IMR-90 (cell line): ENCODE data around the gene PFKL. TPM values are rescaled to one million over a fixed set of nuclear protein-coding genes. Genes with fewer than 3 reads are reported as not detected.
"Not testable (repeated sequence)": the region's sequence is repeated elsewhere in the genome, so short reads cannot be mapped to it uniquely, and the experiment has no call there.

Experiments used
- ATAC-seq: fragments of 200-7000 bp; cut with Tn5 transposase; 2 replicates; pipeline ENCODE4 v1.9.1; 2020; ENCODE audit warnings: low read depth, mild to moderate bottlenecking, moderate library complexity
- BruUV-seq: library from RNA; stranded (reverse); fragments of 400-500 nt; replicated peaks from 2 replicates; lab custom pipeline; 2021; lab: Mats Ljungman, UMichigan
- CTCF ChIA-PET: fragments of 300-600 bp; formaldehyde crosslinking; extraction: SDS; loops from one replicate; lab custom pipeline; 2021; ENCODE audit warnings: antibody characterized with exemption; lab: Yijun Ruan, JAX
- POLR2A ChIA-PET: fragments of 300-600 bp; sonication (Branson Sonifier 250); formaldehyde crosslinking; loops from one replicate; lab custom pipeline; 2022; ENCODE audit warnings: antibody characterized with exemption; ENCODE audit not compliant: unreplicated experiment; lab: Charles Lee
- DNase-seq: peaks from one replicate; pipeline ENCODE4 v3.0.0; 2013
- H2AFZ ChIP-seq: replicated peaks from 2 replicates; pipeline ENCODE3; 2013; ENCODE audit warnings: low read length, mild to moderate bottlenecking; ENCODE audit not compliant: poor library complexity
- H2AK5ac ChIP-seq: 2 replicates; pipeline ENCODE4 v1.6.1; 2013; ENCODE audit warnings: low read depth, low read length, inconsistent platforms
- H2AK9ac ChIP-seq: replicated peaks from 2 replicates; pipeline ENCODE3; 2013; ENCODE audit warnings: mild to moderate bottlenecking, low read depth, low read length, moderate library complexity; ENCODE audit not compliant: poor library complexity
- H2BK120ac ChIP-seq: 2 replicates; pipeline ENCODE4 v1.6.1; 2013; ENCODE audit warnings: low read depth, low read length, inconsistent platforms
- H2BK15ac ChIP-seq: 3 replicates; pipeline ENCODE4 v1.6.1; 2013; ENCODE audit warnings: low read depth, low read length, inconsistent platforms
- H2BK20ac ChIP-seq: 2 replicates; pipeline ENCODE4 v1.6.1; 2013; ENCODE audit warnings: low read depth, mild to moderate bottlenecking, inconsistent platforms, low read length, moderate library complexity
- H2BK5ac ChIP-seq: 2 replicates; pipeline ENCODE4 v1.6.1; 2013; ENCODE audit warnings: mild to moderate bottlenecking, low read depth, low read length, inconsistent platforms; ENCODE audit not compliant: poor library complexity, severe bottlenecking
- H3K14ac ChIP-seq: replicated peaks from 2 replicates; pipeline ENCODE4 v1.6.1; 2013; ENCODE audit warnings: low read depth, low read length, inconsistent platforms
- H3K18ac ChIP-seq: 2 replicates; pipeline ENCODE4 v1.6.1; 2013; ENCODE audit warnings: low read depth, low read length, control low read depth
- H3K23ac ChIP-seq: 2 replicates; pipeline ENCODE4 v1.6.1; 2013; ENCODE audit warnings: low read depth, low read length, inconsistent platforms
- H3K27ac ChIP-seq: 2 replicates; pipeline ENCODE4 v1.5.1; 2013; ENCODE audit warnings: mild to moderate bottlenecking, control low read depth, low read length; ENCODE audit not compliant: insufficient read depth
- H3K27me3 ChIP-seq: 2 replicates; pipeline ENCODE4 v1.6.1; 2013; ENCODE audit warnings: low read length; ENCODE audit not compliant: control insufficient read depth, insufficient read depth
- H3K36me3 ChIP-seq: 2 replicates; pipeline ENCODE4 v1.6.1; 2013; ENCODE audit warnings: low read length, mixed read lengths; ENCODE audit not compliant: control insufficient read depth, insufficient read depth
- H3K4ac ChIP-seq: 2 replicates; pipeline ENCODE4 v1.6.1; 2013; ENCODE audit warnings: low read depth, low read length, inconsistent platforms
- H3K4me1 ChIP-seq: 2 replicates; pipeline ENCODE4 v1.6.1; 2013; ENCODE audit warnings: low read length, mixed read lengths; ENCODE audit not compliant: control insufficient read depth, insufficient read depth
- H3K4me2 ChIP-seq: 2 replicates; pipeline ENCODE4 v1.6.1; 2013; ENCODE audit warnings: low read depth, mild to moderate bottlenecking, control low read depth, low read length, moderate library complexity
- H3K4me3 ChIP-seq: 2 replicates; pipeline ENCODE4 v1.5.1; 2013; ENCODE audit warnings: low read depth, mild to moderate bottlenecking, control low read depth, low read length, moderate library complexity; ENCODE audit not compliant: insufficient read depth
- H3K56ac ChIP-seq: 2 replicates; pipeline ENCODE4 v1.6.1; 2013; ENCODE audit warnings: low read length, inconsistent platforms; ENCODE audit not compliant: insufficient read depth; ENCODE audit errors: extremely low read depth
- H3K79me1 ChIP-seq, 2 experiments: 2 replicates each; pipeline ENCODE4 v1.6.1; 2013; ENCODE audit warnings: low read length in 2 of 2, inconsistent platforms in 1 of 2, low read depth in 1 of 2
- H3K9ac ChIP-seq: 2 replicates; pipeline ENCODE4 v1.6.1; 2013; ENCODE audit warnings: low read depth, low read length, control low read depth
- H3K9me1 ChIP-seq: 2 replicates; pipeline ENCODE4 v1.6.1; 2013; ENCODE audit warnings: low read length, inconsistent platforms; ENCODE audit not compliant: insufficient read depth
- H3K9me3 ChIP-seq: 2 replicates; pipeline ENCODE4 v1.6.1; 2013; ENCODE audit warnings: low read length; ENCODE audit not compliant: control insufficient read depth, insufficient read depth
- H4K20me1 ChIP-seq: 2 replicates; pipeline ENCODE4 v1.6.1; 2013; ENCODE audit warnings: low read length, inconsistent platforms; ENCODE audit not compliant: insufficient read depth
- H4K5ac ChIP-seq: 2 replicates; pipeline ENCODE4 v1.6.1; 2013; ENCODE audit warnings: mild to moderate bottlenecking, low read depth, low read length, control low read depth
- H4K8ac ChIP-seq, 2 experiments: 2 replicates each; pipeline ENCODE4 v1.6.1; 2013; ENCODE audit warnings: low read depth in 2 of 2, low read length in 2 of 2, control low read depth in 1 of 2, inconsistent platforms in 1 of 2
- H4K91ac ChIP-seq: 2 replicates; pipeline ENCODE4 v1.6.1; 2013; ENCODE audit warnings: low read depth, low read length, inconsistent platforms; ENCODE audit not compliant: insufficient read depth
- CEBPB ChIP-seq: IDR thresholded peaks from 2 replicates; pipeline ENCODE4 v1.6.1; 2012; ENCODE audit warnings: low read depth, low read length, improper control_type of control experiment
- CHD1 ChIP-seq: IDR thresholded peaks from 2 replicates; pipeline ENCODE4 v1.6.1; 2012; ENCODE audit warnings: low read depth, low read length, improper control_type of control experiment
- FOS ChIP-seq: fragments of 150-350 bp; IDR thresholded peaks from 2 replicates; pipeline ENCODE4 v1.6.1; 2016; ENCODE audit warnings: low read depth, low read length
- MAZ ChIP-seq: IDR thresholded peaks from 2 replicates; pipeline ENCODE4 v1.6.1; 2012; ENCODE audit warnings: low read depth, mild to moderate bottlenecking, low read length, improper control_type of control experiment, moderate library complexity, borderline replicate concordance
- RAD21 ChIP-seq: IDR thresholded peaks from 2 replicates; pipeline ENCODE4 v1.6.1; 2012; ENCODE audit warnings: low read length, improper control_type of control experiment
- RCOR1 ChIP-seq: IDR thresholded peaks from 2 replicates; pipeline ENCODE4 v1.6.1; 2012; ENCODE audit warnings: mild to moderate bottlenecking, low read length, improper control_type of control experiment; ENCODE audit not compliant: insufficient replicate concordance
- WGBS, 2 experiments: methylation state at CpG; one replicate each; pipeline versions ENCODE4 v1.1.5 to v1.1.7; 2013; ENCODE audit warnings: missing lambda C conversion rate in 2 of 2; ENCODE audit not compliant: insufficient read length in 1 of 2; ENCODE audit errors: extremely low coverage in 2 of 2; 5-methylcytosine and 5-hydroxymethylcytosine counted together
- dilution Hi-C: fragments of 300-500 bp; cut with HindIII; formaldehyde crosslinking; loops from one replicate; pipeline ENCODE4 v1.14.3; 2018; ENCODE audit warnings: low sequenced_read_pairs; ENCODE audit not compliant: unreplicated experiment
- in situ Hi-C: fragments of 300-500 bp; cut with MboI; formaldehyde crosslinking; loops from 3 replicates; pipeline ENCODE4 v1.14.3; 2019; ENCODE audit warnings: low sequenced_read_pairs, inconsistent platforms, mixed read lengths
- intact Hi-C: fragments of 100-400 bp; cut with micrococcal nuclease; formaldehyde crosslinking; loops from 2 replicates; pipeline ENCODE4 v1.10.0; 2022
- polyA plus RNA-seq, 3 experiments: library from polyadenylated mRNA; depleted of rRNA; stranded (reverse); fragments of >200 nt; gene quantifications; 2 replicates each; pipeline ENCODE4 v1.2.3, GENCODE V29; 2012; ENCODE audit warnings: low replicate concordance in 1 of 3
- total RNA-seq: library from RNA; depleted of rRNA; stranded (reverse); fragments of >200 nt; gene quantifications from 2 replicates; pipeline ENCODE4 v1.2.3, GENCODE V29; 2012

The PFKL gene
- total and polyA plus RNA-seq, 2 of the 4 experiments (the other 2 are of a cell fraction) = 103 to 126 TPM

DNA sequence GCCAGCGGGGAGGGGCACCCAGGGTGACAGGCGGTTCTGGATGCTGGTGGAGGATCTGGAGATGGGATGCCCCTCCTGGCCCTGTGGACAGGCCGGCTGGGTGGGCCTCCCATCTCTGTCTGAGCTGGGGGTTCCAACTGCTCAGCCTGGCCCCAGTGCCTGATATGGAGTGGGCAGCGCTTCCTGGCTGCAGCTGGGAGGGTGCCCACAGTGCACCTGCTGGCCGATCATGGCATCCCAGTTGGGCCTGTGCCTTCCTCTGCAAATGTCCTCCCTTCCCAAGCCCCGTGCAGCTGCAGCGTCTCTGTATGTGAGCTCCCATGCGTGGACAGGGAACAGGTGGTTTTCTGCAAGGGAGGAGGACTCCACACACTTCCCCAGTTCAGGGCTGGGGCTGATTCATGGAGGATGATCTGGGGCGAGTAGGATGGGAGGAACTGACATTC is 2.1 kb downstream of the PFKL start:
- Histone ChIP-seq H3K79me1 (peaks cover 16 to 47% of the 10 kb centered on the region in 2 experiments), H3K4me1 (peaks cover 20% of the 10 kb centered on the region), H3K36me3 (peaks cover 4% of the 10 kb centered on the region; the same call in 1 of the 2 replicates), H4K5ac (no peak overlapping the region), H3K27me3 (no peaks in the 10 kb centered on the region), H2BK5ac (no peak overlapping the region), H2AK5ac (no peak overlapping the region), H3K56ac (no peak overlapping the region), H3K9ac (no peak overlapping the region), H2BK20ac (no peak overlapping the region), H3K4me3 (no peak overlapping the region), H3K23ac (no peak overlapping the region), H3K14ac (no peak overlapping the region), H3K4ac (no peak overlapping the region), H3K18ac (no peak overlapping the region), H4K91ac (no peak overlapping the region), H3K27ac (no peak overlapping the region), H4K8ac (no peak overlapping the region), H2BK120ac (no peak overlapping the region), H3K9me1 (no peaks in the 10 kb centered on the region), H2AFZ (no peak overlapping the region), H3K4me2 (no peak overlapping the region; the same call in 1 of the 2 replicates), H2AK9ac (peak overlapping the region; percentile 10), H3K9me3 (no peaks in the 10 kb centered on the region), H4K20me1 (peaks cover 62% of the 10 kb centered on the region), H2BK15ac (no peak overlapping the region)
- ChIA-PET CTCF (interaction anchor here (1.0 kb wide), 1 partner anchor 1017 kb away, joined by 3 read pairs; no protein-coding TSS in a partner anchor), POLR2A (no interaction called here)
- DNase-seq = no peak
- TF ChIP-seq CHD1 (no peak), RCOR1 (no peak), FOS (no peak), CEBPB (no peak), MAZ (no peak), RAD21 (no peak)
- in situ Hi-C loops (no loop called here), dilution Hi-C loops (no loop called here), intact Hi-C loops (no loop called here)
- no peak for ATAC-seq
- no TSS peak for BruUV-seq
- WGBS, 2 experiments = no CpG with 5 or more reads among the region's 9 CpGs

GRCh38 chr21:44302573-44303401 is 2.9 kb downstream of the PFKL start:
- WGBS, 2 experiments = 93% methylated on average over 3 of the region's 23 CpGs; no CpG with 5 or more reads in 1 of the 2 experiments
- H2AK5ac ChIP-seq, H2AK9ac ChIP-seq, H3K4ac ChIP-seq, H3K4me2 ChIP-seq, ATAC-seq, H2BK15ac ChIP-seq, H2AFZ ChIP-seq, H4K91ac ChIP-seq, CTCF ChIA-PET, H2BK20ac ChIP-seq, H4K5ac ChIP-seq, H2BK5ac ChIP-seq, dilution Hi-C loops, H3K4me3 ChIP-seq, POLR2A ChIA-PET, H3K9me1 ChIP-seq, H3K56ac ChIP-seq, H2BK120ac ChIP-seq, H3K27me3 ChIP-seq, DNase-seq, in situ Hi-C loops, intact Hi-C loops, H3K9ac ChIP-seq, H3K9me3 ChIP-seq, H3K14ac ChIP-seq, H3K23ac ChIP-seq, H4K8ac ChIP-seq, H3K27ac ChIP-seq, H3K18ac ChIP-seq: not testable (repeated sequence)
- peaks cover 16 to 55% of the 10 kb centered on the region in 2 experiments for H3K79me1 ChIP-seq
- BruUV-seq = TSS peak; percentile 22
- peaks cover 10% of the 10 kb centered on the region for H3K36me3 ChIP-seq
- peaks cover 22% of the 10 kb centered on the region for H3K4me1 ChIP-seq
- peaks cover 63% of the 10 kb centered on the region for H4K20me1 ChIP-seq
